HL-60 (cell line): ENCODE results near the gene TYRP1.

ENCODE experiments used
- DNase-seq, 2 experiments: peaks; one replicate each; pipeline ENCODE4 v3.0.0-alpha.2; 2010 to 2020; ENCODE audit warnings: low read depth in 1 of 2, low spot score in 1 of 2
- H3K27ac ChIP-seq: fragments of 250-450 bp; sonication (Bioruptor Pico); replicated peaks from 2 replicates; pipeline ENCODE4 v1.5.1; 2020; ENCODE audit warnings: mild to moderate bottlenecking, moderate library complexity
- H3K27me3 ChIP-seq: fragments of 250-450 bp; sonication (Bioruptor Pico); 2 replicates; pipeline ENCODE4 v1.5.1; 2021; ENCODE audit warnings: mild to moderate bottlenecking, moderate library complexity; ENCODE audit not compliant: insufficient read depth, poor library complexity, severe bottlenecking
- H3K4me3 ChIP-seq: replicated peaks from 2 replicates; pipeline ENCODE4 v1.5.1; 2011; ENCODE audit warnings: mild to moderate bottlenecking, control low read depth, low read length; ENCODE audit not compliant: insufficient read depth
- GABPA ChIP-seq: IDR thresholded peaks from 2 replicates; pipeline ENCODE4 v1.6.1; 2012; ENCODE audit warnings: low read depth
- POLR2AphosphoS5 ChIP-seq: IDR thresholded peaks from 2 replicates; pipeline ENCODE4 v1.6.1; 2012; ENCODE audit warnings: low read depth
- SPI1 ChIP-seq: IDR thresholded peaks from 2 replicates; pipeline ENCODE4 v1.6.1; 2012; ENCODE audit warnings: low read depth, mild to moderate bottlenecking, borderline replicate concordance
- TF ChIP-seq, protein P1 (sequence below): IDR thresholded peaks from one replicate; pipeline ENCODE4 v1.5.1; 2011; ENCODE audit warnings: low read length, control low read depth, inconsistent platforms; ENCODE audit not compliant: insufficient read depth
- TF ChIP-seq, protein P2 (sequence below): IDR thresholded peaks from 2 replicates; pipeline ENCODE4 v1.6.1; 2012; ENCODE audit warnings: low read depth; ENCODE audit not compliant: insufficient replicate concordance

TYRP1 gene

DNA sequence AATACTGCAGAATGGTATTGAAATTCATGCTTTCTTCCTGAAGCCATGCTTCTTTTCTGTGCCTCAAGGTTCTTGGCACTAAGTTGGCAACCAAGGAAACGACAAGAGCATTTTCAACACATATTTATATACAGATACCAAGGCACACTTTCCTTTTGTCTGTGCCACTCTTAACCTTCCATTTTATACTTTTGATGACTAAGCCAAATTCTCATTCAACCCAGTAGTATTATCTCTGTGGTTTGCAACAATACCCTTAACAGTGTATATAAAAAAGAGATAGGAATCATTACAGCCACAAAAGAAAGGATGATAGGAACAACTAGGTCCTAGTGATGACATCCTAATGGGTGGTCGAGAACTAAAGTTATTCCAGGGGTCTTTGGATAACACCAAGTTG, 36.0 kb upstream of the TYRP1 start:
- TF ChIP-seq, protein P1, sequence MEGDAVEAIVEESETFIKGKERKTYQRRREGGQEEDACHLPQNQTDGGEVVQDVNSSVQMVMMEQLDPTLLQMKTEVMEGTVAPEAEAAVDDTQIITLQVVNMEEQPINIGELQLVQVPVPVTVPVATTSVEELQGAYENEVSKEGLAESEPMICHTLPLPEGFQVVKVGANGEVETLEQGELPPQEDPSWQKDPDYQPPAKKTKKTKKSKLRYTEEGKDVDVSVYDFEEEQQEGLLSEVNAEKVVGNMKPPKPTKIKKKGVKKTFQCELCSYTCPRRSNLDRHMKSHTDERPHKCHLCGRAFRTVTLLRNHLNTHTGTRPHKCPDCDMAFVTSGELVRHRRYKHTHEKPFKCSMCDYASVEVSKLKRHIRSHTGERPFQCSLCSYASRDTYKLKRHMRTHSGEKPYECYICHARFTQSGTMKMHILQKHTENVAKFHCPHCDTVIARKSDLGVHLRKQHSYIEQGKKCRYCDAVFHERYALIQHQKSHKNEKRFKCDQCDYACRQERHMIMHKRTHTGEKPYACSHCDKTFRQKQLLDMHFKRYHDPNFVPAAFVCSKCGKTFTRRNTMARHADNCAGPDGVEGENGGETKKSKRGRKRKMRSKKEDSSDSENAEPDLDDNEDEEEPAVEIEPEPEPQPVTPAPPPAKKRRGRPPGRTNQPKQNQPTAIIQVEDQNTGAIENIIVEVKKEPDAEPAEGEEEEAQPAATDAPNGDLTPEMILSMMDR, result no peak
- TF ChIP-seq SPI1, result no peak
- TF ChIP-seq POLR2AphosphoS5, result no peak
- TF ChIP-seq GABPA, result no peak
- TF ChIP-seq, protein P2, sequence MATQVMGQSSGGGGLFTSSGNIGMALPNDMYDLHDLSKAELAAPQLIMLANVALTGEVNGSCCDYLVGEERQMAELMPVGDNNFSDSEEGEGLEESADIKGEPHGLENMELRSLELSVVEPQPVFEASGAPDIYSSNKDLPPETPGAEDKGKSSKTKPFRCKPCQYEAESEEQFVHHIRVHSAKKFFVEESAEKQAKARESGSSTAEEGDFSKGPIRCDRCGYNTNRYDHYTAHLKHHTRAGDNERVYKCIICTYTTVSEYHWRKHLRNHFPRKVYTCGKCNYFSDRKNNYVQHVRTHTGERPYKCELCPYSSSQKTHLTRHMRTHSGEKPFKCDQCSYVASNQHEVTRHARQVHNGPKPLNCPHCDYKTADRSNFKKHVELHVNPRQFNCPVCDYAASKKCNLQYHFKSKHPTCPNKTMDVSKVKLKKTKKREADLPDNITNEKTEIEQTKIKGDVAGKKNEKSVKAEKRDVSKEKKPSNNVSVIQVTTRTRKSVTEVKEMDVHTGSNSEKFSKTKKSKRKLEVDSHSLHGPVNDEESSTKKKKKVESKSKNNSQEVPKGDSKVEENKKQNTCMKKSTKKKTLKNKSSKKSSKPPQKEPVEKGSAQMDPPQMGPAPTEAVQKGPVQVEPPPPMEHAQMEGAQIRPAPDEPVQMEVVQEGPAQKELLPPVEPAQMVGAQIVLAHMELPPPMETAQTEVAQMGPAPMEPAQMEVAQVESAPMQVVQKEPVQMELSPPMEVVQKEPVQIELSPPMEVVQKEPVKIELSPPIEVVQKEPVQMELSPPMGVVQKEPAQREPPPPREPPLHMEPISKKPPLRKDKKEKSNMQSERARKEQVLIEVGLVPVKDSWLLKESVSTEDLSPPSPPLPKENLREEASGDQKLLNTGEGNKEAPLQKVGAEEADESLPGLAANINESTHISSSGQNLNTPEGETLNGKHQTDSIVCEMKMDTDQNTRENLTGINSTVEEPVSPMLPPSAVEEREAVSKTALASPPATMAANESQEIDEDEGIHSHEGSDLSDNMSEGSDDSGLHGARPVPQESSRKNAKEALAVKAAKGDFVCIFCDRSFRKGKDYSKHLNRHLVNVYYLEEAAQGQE, result no peak
- no peaks in the 10 kb centered on the region for H3K27me3 ChIP-seq
- no peak for DNase-seq

DNA sequence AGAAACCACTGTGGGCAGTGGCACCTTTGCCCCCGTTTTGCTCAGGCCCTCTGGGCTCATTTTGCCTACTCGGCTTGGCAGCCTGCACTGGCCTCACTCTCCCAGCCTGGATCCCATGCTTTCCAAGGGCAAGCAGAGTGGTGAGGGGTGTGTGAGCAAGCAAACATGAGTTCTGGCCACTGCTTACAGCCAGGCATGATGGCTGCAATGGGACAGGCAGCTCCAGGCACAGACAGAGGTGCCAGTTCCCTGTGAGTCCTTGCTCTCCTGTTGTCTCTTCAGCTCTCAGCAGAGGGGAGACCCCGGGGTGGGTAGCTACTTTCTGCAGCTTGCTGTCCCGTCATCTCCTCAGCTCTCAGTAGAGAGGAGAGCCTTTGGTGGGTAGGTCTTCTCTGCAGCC, 35.2 kb upstream of the TYRP1 start:
- H3K4me3 ChIP-seq, result no peak overlapping the region
- H3K27ac ChIP-seq, result no peak overlapping the region
- TF ChIP-seq, protein P2, result no peak
- TF ChIP-seq POLR2AphosphoS5 (no peak), GABPA (no peak)
- TF ChIP-seq, protein P1, result no peak
- no peak for DNase-seq
- H3K27me3 ChIP-seq, result no peaks in the 10 kb centered on the region

More for the DNA sequence above, 36.0 kb upstream of the TYRP1 start:
- H3K4me3 ChIP-seq, result no peak overlapping the region
- H3K27ac ChIP-seq, result no peak overlapping the region

DNA sequence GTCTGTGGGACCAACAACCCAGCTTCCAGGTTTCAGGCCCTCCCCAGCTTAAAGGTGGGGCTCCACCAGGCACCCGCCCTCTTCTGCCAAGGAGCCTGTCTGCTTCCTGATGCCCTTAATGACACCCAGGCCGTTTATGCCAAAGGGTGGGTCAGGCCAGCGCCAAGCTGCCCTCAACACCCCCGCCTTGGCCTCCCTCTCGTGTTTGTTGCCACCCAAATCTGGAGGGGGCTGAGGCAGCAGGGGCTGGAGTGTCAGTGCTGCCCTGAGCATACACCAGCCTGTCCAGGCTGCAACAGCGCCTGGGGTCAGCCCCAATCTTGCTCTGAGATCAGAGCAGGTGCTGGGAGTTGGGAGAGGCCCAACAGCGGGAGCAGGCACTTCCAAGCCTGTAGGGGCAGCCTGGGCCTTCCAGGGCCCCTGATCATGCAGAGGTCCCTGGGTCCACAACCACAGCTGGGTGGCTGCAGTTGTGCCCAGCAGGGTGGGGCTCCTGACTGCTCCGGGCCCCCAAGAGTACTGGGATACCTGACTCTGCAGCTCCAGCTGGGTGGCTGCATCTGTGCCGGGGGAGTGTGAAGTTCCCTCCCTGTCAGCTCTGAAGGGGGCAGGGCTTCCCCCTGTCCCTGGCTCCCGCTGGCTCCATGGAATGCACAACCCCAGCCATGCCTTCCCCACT, 34.5 kb upstream of the TYRP1 start:
- H3K27me3 ChIP-seq, result no peaks in the 10 kb centered on the region
- H3K4me3 ChIP-seq, result no peak overlapping the region
- no peak for DNase-seq
- no peak overlapping the region for H3K27ac ChIP-seq
- TF ChIP-seq GABPA, result no peak
- TF ChIP-seq SPI1, result no peak
- TF ChIP-seq, protein P1, result no peak
- TF ChIP-seq POLR2AphosphoS5, result no peak
- TF ChIP-seq, protein P2, result no peak
